ENCODE data around the gene EIF4B.
"Not testable (repeated sequence)": the region's sequence is repeated elsewhere in the genome, so short reads cannot be mapped to it uniquely, and the experiment has no call there.

EIF4B gene

GRCh38 chr12:52992699-52993557, 13.3 kb upstream of the EIF4B start:
- no peak for DNase-seq (ENCODE audit: low read depth in 2 of 2)

GRCh38 chr12:52993558-52993869, 12.7 kb upstream of the EIF4B start:
- DNase-seq (ENCODE audit: low read depth in 2 of 2), result no peak

DNA sequence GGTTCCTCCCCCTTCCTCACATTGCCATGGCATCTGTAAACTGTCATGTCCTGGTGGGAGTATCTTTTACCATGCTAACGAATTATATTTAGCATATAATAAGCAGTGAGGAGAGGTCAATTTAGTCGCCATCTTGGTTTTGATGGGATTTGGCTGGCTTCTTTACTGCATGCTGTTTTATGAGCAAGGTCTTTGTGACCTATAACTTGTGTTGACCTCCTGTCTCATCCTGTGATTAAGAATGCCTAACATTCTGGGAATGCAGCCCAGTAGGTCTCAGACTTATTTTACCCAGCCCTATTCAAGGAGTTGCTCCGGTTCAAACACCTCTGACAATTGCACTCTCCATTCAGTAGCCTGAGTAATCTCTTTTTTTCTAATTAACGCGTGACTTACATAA, 2.1 kb upstream of the EIF4B start:
- DNase-seq (ENCODE audit: low read depth in 2 of 2), result no peak

- DNase-seq (ENCODE audit: low read depth in 2 of 2), result no peak
Observed at GRCh38 chr12:53004582-53004981, 1.7 kb upstream of the EIF4B start.

GRCh38 chr12:53005215-53005985, 856 bp upstream of the EIF4B start:
- DNase-seq (ENCODE audit: low read depth in 2 of 2), result no peak

DNA sequence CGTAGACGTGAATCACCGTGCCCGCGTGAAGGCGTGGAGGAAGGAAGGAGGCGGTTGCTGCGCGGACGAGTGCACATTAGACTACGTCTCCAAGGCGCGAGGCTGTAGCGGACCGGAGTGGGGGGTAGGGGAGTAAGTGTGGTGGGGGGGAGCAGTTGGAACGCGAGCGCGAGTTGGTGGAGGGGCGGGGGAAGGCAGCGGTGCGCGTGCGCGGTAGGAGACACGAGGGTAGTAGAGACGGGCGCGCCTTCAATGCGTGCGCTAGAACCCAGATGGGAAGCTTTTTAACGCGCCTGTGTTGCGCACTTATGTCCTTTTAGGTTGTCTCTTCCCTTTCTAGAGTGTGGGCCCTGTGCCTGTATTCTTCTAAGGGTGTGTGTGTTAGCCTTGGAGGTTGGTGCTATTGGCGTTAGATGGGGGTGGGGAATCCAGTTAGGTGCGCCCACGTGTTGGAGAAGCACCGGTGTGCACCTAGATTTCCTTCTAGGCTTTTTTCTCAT, 604 bp downstream of the EIF4B start:
- peak; percentile 27 to 33 for DNase-seq (ENCODE audit: low read depth in 2 of 2)

DNA sequence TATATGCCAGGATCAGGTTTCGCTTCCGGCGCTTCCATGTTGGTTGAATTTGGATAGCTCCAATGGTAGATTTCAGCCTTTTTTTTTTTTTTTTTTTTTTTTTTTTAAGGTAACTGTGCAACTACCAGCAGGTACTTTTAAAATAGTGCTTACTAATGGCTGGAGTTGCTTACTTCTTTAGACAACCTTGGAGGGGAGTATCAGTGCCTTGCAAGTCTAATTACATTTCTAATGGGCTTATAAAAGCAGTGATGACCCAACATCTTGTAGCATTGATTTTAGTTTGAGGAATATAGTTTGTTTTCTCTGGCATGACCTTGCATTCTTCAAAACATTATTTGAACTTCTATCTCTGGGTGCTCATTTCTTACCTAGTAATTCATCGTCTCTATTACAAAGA, 1.1 kb downstream of the EIF4B start:
- no peak for DNase-seq (ENCODE audit: low read depth in 2 of 2)

DNA sequence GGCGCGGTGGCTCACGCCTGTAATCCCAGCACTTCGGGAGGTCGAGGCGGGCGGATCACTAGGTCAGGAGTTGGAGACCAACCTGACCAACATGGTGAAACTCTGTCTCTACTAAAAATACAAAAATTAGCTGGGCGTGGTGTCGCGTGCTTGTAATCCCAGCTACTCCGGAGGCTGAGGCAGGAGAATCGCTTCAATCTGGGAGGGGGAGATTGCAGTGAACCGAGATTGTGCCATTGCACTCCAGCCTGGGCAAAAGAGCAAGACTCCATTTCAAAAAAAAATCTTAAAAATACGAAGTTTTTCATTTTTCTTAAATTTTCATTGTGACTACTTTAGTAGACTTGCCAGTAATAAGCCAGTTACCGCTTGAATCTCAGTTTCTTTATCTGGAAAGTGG, 2.5 kb downstream of the EIF4B start:
- DNase-seq (ENCODE audit: low read depth in 2 of 2), result not testable (repeated sequence)

DNA sequence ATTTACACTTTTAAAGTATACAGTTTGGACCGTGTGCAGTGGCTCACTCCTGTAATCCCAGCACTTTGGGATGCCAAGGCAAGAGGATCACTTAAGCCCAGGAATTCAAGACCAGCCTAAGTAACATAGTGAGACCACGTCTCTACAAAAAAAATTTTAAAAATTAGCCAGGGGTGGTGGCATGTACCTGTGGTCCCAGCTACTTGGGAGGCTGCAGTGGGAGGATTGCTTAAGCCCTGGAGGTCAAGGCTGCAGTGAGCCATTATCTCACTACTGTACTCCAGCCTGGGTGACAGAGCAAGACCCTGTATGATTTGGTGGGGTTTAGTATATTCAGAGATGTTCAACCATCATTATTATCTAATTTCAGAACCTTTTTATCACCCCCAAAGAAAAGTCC, 4.7 kb downstream of the EIF4B start:
- DNase-seq (ENCODE audit: low read depth in 2 of 2), result no peak

- no peak for DNase-seq (ENCODE audit: low read depth in 2 of 2)
Observed at GRCh38 chr12:53011889-53012288, 5.6 kb downstream of the EIF4B start.

GRCh38 chr12:53012928-53013327, 6.7 kb downstream of the EIF4B start:
- DNase-seq (ENCODE audit: low read depth in 2 of 2), result no peak

GRCh38 chr12:53014709-53015108, 8.5 kb downstream of the EIF4B start:
- no peak for DNase-seq (ENCODE audit: low read depth in 2 of 2)

DNA sequence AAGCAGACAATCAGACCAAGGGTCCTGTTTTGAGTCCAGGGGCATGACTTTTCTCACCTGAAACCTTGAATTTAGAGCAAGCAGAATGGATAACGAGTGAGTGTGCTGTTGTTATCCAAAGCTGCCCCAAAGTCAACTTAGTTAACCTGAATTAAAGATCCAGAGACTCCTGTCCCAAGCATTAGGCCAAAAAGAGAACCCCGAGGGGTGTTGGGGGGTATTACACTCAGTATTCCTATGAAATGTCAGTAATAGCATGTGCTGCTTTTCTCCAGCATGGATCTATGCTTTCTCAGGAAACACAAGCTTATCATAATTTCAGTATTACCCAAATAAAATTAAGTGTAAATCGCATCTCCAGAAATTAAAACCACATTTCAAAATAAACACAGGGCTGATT, 19.0 kb downstream of the EIF4B start:
- DNase-seq (ENCODE audit: low read depth in 2 of 2), result no peak

DNA sequence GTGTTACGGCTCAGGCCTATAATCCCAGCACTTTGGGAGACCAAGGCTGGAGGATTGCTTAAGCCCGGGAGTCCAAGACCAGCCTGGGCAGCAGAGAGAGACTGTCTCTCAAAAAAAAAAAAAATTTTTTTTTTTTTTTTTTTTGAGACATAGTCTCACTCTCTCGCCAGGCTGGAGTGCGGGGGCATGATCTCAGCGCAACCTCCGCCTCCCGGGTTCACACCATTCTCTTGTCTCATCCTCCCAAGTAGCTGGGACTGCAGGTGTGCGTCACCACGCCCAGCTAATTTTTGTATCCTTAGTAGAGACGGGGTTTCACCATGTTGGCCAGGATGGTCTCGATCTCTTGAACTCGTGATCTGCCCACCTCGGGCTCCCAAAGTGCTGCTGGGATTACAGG, 20.8 kb downstream of the EIF4B start:
- not testable (repeated sequence) for DNase-seq (ENCODE audit: low read depth in 2 of 2)

DNA sequence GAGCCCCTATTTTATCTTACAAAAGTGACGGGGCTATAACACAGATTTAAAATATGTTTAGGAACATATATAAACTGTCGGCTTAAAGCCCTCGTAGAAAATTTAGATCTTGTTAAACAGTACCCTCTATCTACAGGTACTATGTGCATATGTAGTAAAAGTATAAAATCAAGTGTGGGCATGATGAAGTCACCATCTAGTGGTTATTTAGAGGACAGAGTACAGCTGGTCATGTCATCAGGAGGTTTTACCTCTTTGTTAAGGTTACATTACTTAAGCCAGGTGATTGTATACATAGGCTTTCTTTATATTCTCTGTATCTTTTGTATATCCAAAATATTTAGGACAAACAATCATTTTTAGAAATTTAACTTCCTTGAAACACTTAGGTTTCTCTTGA, 25.4 kb downstream of the EIF4B start:
- DNase-seq (ENCODE audit: low read depth in 2 of 2), result no peak

DNA sequence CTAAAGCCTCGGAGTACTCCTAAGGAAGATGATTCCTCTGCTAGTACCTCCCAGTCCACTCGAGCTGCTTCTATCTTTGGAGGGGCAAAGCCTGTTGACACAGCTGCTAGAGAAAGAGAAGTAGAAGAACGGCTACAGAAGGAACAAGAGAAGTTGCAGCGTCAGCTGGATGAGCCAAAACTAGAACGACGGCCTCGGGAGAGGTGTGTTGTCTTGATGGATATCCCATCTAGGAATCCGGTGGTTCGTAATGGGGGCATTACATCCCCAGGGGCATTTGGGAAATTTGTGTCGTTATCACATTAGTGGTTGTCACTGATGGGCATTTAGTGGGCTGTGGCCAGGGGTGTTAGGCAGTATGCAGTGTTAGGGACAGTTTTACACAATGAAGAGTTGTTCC, 27.6 kb downstream of the EIF4B start:
- DNase-seq (ENCODE audit: low read depth in 2 of 2), result not testable (repeated sequence)

- DNase-seq (ENCODE audit: low read depth in 2 of 2), result no peak
Observed at GRCh38 chr12:53034459-53034858, 28.2 kb downstream of the EIF4B start.

DNA sequence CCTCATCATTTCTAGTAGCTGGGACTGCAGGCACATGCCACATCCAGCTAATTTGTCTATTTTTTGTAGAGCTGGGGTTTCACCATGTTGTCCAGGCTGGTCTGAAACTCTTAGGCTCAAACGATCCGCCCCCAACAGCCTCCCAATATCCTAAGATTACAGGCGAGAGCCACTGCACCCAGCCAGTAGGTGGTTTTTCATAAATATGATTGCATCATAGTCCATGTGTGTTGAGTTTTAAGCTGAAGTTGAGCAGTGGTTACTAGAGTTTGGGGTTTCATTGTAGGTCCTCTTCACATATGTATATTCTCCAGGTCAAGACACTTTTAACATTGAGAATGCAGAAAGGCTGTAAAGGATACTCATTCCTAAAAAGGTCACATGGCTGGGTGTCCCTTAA, 30.5 kb downstream of the EIF4B start:
- no peak for DNase-seq (ENCODE audit: low read depth in 2 of 2)

DNA sequence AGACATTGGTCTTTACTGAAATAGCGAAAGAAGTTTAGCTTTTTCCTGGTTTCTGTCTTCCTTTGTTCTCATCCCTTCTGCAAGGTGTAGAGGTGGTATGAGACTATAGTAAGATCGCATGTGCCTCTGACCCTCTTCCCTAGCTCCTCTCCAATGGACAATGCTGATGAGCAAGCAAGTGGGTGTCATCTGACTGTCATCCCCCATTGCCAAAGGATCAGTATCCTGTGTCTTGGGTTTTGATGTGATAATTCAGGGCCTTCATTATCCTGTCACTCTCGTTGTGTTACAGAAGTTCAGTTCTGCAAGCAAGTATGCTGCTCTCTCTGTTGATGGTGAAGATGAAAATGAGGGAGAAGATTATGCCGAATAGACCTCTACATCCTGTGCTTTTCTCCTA, 33.6 kb downstream of the EIF4B start:
- DNase-seq (ENCODE audit: low read depth in 2 of 2), result no peak

DNA sequence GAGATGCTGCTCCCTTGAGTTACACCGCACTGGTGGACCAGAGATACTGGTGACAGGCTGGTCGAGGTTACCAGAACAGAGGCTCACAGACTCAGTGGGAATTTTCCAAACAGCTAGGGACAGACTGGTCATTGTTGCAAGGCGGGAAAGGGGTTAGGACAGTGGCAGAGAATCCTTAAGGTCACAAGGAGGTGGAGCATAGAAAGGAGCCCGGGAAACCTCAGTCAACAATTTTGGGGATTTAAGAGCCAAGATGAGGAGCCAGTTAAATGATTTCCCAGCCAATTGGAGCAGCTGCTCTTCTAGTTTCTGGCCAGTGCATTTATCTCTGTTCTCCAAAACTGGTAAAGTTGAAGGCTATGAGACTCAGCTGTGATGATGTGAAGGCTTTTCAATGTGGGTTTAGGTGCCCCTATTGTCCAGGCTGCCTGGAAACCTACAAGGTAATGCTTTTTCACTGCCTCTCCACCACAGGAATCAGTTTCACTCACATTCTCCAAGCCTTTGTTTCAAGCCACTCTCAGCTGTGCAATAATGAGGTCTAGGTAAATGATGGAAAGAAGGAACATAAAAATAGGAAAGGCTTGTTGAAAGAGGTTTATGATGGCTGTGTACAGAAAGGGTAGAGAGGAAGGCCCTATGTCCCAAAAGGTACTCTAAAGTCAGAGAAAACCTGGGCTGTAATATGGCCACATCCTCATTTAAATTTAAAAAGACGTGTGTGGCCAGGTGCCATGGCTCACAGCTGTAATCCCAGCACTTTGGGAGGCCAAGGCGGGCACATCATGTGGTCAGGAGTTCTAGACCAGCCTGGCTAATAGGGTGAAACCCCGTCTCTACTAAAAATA, 36.6 kb downstream of the EIF4B start:
- DNase-seq (ENCODE audit: low read depth in 2 of 2), result no peak

- no peak for DNase-seq (ENCODE audit: low read depth in 2 of 2)
Observed at GRCh38 chr12:53044052-53044581, 37.9 kb downstream of the EIF4B start.
